Body of pancreas (tissue), 4 donors: ENCODE data around the gene SENP6.

Experiments
- CTCF ChIP-seq, 7 experiments: fragments of 450-650 bp in 4 of 7; fragments of 200-600 bp in 3 of 7; sonication (generic) in 3 of 7; IDR thresholded peaks; one replicate each; pipeline ENCODE4 v1.5.1; 2016 to 2019; ENCODE audit warnings: antibody characterized with exemption in 7 of 7
- POLR2A ChIP-seq, 3 donors: fragments of 450-650 bp; IDR thresholded peaks; one replicate each; pipeline ENCODE4 v1.6.1; 2016; ENCODE audit warnings: antibody characterized with exemption in 3 of 3, mild to moderate bottlenecking in 2 of 3

GRCh38 chr6:75691012-75691411 is 89.3 kb downstream of the SENP6 start:
- TF ChIP-seq POLR2A (IDR thresholded peaks at IDR 0.05) (no peak), CTCF (IDR thresholded peaks at IDR 0.05) (no peak)
